UCSD-AML1 (cell line): Measurements from ENCODE around the gene KCNB1.

Experiments
- DNase-seq: peaks from one replicate; lab custom pipeline; 2025; ENCODE audit not compliant: unreplicated experiment; lab: John Stamatoyannopoulos, UW

KCNB1 gene

DNA sequence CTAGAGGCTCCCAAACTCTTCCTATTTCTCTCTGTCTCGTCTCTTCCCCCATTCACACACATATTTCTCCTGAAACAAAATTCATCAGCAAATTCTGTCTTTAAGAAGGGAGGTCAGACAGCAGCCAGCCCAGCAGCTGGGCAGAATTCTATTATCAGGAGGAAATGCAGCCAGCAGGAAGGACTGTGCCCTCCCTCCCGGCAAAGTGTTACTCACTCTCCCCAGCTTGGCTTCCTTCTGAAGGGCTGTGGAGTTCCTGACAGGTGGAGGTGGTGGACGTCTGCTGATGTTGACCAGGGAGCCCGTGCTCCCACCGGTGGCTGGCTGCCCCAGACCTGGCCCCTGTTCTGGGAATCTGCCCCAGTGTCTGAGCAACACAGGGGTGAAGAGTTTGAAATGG is 37.3 kb downstream of the KCNB1 start:
- DNase-seq = peak; percentile 39

- no peak for DNase-seq
Observed at GRCh38 chr20:49444553-49444990, 37.9 kb downstream of the KCNB1 start.

- DNase-seq = no peak
Observed at GRCh38 chr20:49437057-49437456, 45.4 kb downstream of the KCNB1 start.

DNA sequence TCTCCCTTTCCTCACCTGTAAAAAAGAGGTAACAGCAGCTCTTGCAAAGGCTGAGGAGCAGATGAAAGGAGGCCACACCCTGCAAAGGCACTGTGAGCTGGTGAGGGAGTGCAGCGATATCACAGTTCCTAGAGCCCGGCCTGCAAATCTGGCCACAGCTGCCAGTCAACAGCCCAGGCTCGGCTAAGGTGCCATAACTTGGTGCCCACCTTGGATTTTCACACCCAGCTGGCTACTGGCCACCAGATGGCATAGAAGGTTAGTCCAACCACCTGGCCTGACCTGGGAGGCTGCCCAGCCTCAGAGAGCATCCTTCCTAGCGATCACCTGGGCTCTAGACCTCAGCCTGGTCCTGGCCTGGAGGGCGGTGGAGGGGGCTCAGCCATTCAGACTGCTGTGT is 46.8 kb downstream of the KCNB1 start:
- DNase-seq = no peak

DNA sequence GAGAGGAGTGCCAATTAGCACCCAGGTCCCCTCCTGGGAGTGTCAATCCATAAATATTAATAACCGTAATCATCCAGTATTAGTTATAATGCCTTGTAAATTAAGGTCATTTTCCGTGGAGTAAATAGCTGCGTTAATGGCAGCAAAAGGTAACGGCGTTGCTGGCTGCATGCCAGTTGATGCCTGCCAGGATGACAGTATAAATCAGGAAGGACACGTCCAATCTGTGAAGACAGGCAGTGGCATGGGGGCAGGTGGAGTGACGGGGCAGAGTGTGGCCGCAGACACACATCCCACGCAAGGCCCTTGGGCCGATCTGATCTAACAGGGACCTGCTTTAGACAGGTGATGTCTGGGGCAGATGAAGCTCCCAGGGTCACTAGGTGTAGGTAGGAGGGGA is 49.1 kb downstream of the KCNB1 start:
- no peak for DNase-seq

DNA sequence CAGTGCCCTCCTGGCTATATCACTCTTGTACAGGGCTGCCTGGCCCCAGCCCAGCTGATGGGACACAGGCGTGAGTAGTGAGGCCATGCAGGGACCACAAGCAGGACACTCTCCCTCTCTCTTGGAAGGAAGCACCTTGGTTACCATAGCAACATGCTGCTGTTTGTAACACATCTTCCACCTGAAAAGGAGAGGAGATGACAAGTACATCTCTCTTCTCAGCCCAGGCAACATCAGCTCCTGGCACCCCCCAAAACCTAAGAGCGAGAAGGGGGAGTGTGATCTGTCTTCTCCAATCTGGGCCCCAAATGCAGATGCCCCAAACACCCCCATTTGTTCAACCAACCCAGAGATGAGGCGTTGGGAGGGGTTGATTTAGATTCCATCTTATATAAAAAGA is 49.9 kb downstream of the KCNB1 start:
- DNase-seq = no peak

GRCh38 chr20:49431329-49431728 is 51.1 kb downstream of the KCNB1 start:
- DNase-seq = no peak

DNA sequence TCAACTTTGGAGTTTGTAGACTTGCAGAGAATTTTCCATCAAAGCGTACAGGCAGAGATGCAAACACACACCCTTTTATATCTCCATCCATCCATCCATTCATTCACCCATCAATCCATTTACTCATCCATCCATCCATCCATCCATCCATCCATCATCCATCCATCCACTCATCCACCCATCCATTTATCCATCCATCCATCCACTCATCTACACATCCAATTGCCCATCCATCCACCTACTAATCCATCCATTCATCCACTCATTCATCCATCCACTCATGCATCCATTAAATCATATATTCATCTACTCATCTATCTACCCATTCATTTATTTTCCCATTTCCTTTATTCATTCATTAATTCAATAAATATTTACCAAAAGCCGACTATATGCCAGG is 52.1 kb downstream of the KCNB1 start:
- DNase-seq = no peak

- no peak for DNase-seq
Observed at GRCh38 chr20:49427751-49428518, 54.5 kb downstream of the KCNB1 start.

GRCh38 chr20:49426873-49427272 is 55.6 kb downstream of the KCNB1 start:
- no peak for DNase-seq

DNA sequence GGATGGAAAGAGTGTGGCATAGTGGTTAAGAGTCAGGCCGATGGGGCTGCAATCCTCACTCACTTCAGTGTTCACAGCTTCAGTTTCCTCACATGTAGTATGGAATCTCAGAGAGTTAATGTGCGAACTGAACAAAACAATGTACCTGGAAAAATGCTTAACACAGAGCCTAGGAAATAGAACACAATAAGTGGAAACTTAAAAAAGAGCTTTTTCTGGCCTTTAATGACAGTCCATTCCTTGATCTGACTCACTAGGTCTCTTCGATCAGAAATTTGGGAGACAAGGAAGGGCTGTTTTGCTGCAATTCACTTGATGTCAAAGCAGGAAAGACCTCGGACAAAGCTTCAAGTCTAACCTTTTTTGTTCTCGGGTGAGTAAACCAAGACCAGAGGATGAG is 56.1 kb downstream of the KCNB1 start:
- DNase-seq = no peak

DNA sequence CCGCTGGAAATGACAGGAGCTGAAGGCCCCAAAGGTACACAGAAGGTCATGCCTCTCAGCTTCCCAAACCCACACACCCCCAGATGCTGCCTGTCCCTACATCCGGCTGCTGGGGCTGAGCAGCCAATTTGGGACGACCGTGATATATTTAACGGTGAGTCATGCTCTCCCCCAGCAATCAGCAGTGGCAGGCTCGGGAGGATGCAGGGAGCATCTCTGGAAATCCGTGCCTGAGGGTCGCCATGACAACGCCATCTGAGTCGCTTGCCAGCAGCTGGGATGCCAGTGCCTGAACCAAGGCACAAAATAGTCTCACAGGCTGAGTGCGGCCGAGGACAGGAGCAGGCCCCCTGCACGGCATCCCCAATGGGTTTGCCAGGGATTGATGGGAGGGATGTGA is 57.9 kb downstream of the KCNB1 start:
- no peak for DNase-seq

- no peak for DNase-seq
Observed at GRCh38 chr20:49422161-49422560, 60.3 kb downstream of the KCNB1 start.

DNA sequence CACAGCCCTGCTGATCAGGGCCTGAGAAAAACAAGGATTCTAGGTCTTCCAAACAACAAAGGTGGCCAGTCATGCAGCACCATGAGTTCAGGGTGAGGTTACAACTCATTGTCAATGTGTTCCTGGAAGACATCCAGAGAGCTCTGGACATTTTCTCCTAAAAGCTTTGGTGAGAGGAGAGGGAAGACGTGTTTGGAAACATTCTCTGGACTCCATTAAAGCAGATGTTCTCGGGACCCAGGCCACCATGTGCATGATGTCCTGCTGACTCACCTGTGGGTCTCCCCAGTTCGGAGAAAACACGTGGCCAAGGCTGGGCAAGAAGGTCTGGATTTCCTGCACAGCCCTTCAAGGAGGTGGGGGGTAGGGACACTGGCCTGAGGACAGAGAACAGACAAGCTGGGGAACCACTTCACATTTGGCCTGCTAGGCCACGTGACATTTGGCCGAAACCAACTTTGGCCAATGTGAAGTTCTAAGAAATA is 61.6 kb downstream of the KCNB1 start:
- DNase-seq = no peak

GRCh38 chr20:49420292-49420691 is 62.2 kb downstream of the KCNB1 start:
- no peak for DNase-seq

DNA sequence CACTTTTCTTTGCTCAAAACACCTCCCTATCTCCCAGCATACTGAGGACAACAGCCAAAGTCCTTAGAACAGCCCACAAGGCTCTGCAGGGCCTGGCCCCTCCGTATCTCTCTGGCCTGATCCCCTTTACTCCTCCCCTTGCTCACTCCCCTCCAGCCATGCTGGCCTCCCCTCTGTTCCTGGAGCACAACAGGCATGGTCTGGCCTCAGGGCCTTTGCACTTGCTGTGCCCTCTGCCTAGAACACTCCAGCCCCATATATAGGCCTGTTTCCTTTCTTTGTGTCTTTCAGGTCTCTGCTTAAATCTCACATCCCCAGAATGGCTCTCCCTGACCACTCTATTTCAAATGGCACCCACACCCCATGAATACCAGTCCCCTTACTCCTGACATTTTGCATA is 62.7 kb downstream of the KCNB1 start:
- DNase-seq = no peak

DNA sequence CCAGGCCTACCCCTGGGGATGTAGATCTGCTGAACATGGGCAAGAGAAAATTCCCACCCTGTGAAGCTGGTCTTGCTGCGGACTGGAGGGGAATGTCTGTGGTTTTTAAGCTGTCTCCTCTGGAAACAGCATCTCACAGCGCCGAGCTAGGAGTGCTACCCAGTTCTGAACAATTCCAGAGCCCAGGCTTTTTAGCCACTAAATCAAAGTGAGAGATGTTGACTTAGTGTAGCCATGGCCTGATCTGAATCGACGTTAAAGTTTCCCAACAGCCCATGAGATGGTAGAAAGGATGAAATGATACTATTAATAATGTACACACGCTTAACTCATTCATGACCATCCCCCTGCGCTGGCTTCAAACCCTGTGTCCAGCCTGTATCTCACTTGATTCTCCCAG is 63.7 kb downstream of the KCNB1 start:
- no peak for DNase-seq

DNA sequence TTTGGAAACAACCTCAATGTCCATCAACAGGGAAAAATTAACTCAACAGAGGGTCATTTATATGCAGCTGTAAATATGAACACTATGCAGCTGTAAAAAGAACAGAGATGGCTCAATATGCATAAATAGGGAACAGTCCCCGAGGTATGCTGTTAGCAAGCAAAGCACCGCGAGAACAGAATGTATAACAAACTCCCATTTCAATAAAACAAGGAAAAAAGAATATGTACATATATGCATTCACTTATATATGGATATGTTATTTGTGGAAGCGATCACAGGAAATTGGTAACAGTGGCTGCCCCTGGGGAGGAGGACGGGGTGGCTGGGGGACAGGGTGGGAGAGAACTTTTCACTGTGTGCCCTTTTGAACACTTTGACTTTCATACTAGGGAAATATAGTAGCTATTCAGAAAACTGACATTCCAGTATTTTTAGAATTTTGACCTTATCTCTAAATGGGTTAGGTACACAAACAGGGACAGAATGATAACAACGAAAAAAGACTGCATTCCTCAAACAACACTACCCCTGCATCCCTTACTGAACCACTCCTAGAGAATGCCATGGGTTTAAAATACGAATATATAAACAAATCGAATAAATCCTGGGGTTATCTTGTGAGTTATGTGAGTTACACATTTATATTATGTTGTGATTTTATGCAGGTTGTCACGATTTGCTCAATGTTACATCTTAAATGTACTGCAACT is 64.5 kb downstream of the KCNB1 start:
- DNase-seq = no peak

GRCh38 chr20:49415668-49416044 is 66.8 kb downstream of the KCNB1 start:
- DNase-seq = no peak

DNA sequence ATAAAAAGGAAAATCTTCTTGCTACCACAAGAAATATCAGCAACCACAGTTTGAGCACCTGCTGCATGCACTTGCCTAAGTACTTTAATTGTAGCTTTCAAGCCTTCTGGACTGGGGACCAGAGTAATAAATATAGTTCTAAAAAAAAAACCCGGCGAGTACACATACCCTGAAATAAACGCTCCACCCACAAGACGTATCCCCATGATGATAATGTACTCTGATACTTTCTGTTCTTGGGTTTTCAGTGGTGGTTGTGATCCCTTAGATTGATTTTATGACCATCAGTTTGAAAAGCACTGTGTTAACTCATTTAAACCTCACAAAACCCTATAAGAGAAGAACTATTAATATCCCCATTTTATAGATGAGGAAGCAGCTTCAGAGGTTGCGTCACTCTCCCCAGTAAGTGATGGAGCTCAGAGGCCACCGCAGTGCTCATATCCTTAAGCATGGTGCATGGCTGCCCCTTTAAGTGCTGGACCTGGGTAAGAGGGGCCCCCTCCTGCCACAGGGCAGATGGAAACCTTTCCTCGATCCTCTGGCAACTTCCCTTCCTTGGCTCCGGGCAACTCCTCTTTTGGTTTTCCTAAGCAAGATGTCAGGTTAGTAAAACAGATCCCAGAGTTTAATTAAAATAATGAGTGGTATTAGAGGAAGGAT is 67.3 kb downstream of the KCNB1 start:
- DNase-seq = no peak

DNA sequence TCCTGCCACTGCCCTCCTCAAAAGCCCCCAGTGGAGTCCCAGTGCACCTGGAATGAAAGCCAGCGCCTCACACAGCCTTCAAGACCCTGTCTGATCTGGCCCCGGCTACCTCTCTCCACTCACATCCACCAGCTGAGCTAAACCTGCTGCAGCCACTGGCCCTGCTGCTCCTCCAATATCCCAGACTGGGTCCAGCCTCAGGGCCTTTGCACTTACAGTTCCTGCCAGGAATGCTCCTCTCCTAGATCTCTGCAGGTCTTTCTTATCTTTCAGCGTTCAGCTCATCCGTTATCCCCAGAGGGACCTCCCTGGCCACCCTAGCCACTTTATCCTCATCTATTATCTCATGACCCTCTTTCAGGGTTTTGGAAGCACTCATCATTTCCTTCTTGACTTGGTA is 68.8 kb downstream of the KCNB1 start:
- DNase-seq = no peak

DNA sequence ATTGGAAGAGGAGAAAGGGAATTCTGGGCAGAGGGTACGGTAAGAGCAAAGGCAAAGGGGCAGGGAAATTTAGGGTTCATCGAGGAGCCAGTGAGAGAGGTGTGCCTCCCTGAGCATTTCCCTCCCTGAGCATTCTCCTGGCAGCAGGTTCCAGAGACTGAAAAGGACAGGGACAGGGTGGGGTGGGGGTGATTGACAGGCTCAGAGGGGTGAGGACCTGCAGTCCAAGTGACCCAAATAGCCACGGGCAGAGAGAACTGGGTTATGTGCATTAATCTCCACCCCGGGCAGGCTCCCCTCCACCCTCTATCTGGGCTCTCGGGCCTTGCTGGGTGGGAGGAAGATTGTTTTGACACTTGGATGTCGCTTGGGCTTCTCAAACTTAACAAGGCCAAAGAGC is 69.5 kb downstream of the KCNB1 start:
- DNase-seq = no peak
